Measurements from ENCODE around the gene TSPO2.

TSPO2 gene

GRCh38 chr6:41027799-41028560, 14.3 kb upstream of the TSPO2 start:
- peak; percentile 31 to 55 for DNase-seq (ENCODE audit: low read depth in 2 of 2)

GRCh38 chr6:41028561-41029412, 13.5 kb upstream of the TSPO2 start:
- no peak for DNase-seq (ENCODE audit: low read depth in 2 of 2)

GRCh38 chr6:41032830-41033229, 9.4 kb upstream of the TSPO2 start:
- no peak for DNase-seq (ENCODE audit: low read depth in 2 of 2)

GRCh38 chr6:41033776-41034175, 8.5 kb upstream of the TSPO2 start:
- DNase-seq (ENCODE audit: low read depth in 2 of 2), result no peak

GRCh38 chr6:41036186-41036585, 6.1 kb upstream of the TSPO2 start:
- no peak for DNase-seq (ENCODE audit: low read depth in 2 of 2)

GRCh38 chr6:41036601-41037000, 5.7 kb upstream of the TSPO2 start:
- no peak for DNase-seq (ENCODE audit: low read depth in 2 of 2)

GRCh38 chr6:41037107-41037900, 5.0 kb upstream of the TSPO2 start:
- no peak for DNase-seq (ENCODE audit: low read depth in 2 of 2)

GRCh38 chr6:41038205-41038604, 4.1 kb upstream of the TSPO2 start:
- no peak for DNase-seq (ENCODE audit: low read depth in 2 of 2)

GRCh38 chr6:41039060-41039998, 2.9 kb upstream of the TSPO2 start, which contains the start of gene UNC5CL:
UNC5CL (minus strand) TSS chr6:41039221; CDS start chr6:41035074, 4,147 bp downstream.
- DNase-seq (ENCODE audit: low read depth in 2 of 2), result peak in 1 of 2 donors; percentile 26

GRCh38 chr6:41040101-41040939, 1.9 kb upstream of the TSPO2 start:
- DNase-seq (ENCODE audit: low read depth in 2 of 2), result no peak

- DNase-seq (ENCODE audit: low read depth in 2 of 2), result no peak
These were observed 1.2 kb upstream of the TSPO2 start for GRCh38 chr6:41040940-41041536.

- DNase-seq (ENCODE audit: low read depth in 2 of 2), result no peak
These were observed 884 bp downstream of the TSPO2 start for GRCh38 chr6:41043151-41043550.

GRCh38 chr6:41045664-41046063, 3.4 kb downstream of the TSPO2 start:
- DNase-seq (ENCODE audit: low read depth in 2 of 2), result no peak

- no peak for DNase-seq (ENCODE audit: low read depth in 2 of 2)
These were observed 3.8 kb downstream of the TSPO2 start for GRCh38 chr6:41046084-41046483.

- DNase-seq (ENCODE audit: low read depth in 2 of 2), result no peak
These were observed 5.0 kb downstream of the TSPO2 start for GRCh38 chr6:41047306-41047705.

- no peak for DNase-seq (ENCODE audit: low read depth in 2 of 2)
These were observed 5.8 kb downstream of the TSPO2 start for GRCh38 chr6:41047745-41048732.

GRCh38 chr6:41049521-41049920, 7.3 kb downstream of the TSPO2 start:
- DNase-seq (ENCODE audit: low read depth in 2 of 2), result no peak

- DNase-seq (ENCODE audit: low read depth in 2 of 2), result no peak
These were observed 7.7 kb downstream of the TSPO2 start for GRCh38 chr6:41049955-41050354.

All from stimulated activated CD8-positive, alpha-beta memory T cell treated with anti-CD3 and anti-CD28 coated beads, Interleukin-2, amount 100 ng/mL, for 1 hour (primary cell).